Body of pancreas (tissue), 4 donors: ENCODE measurements around the gene IQGAP2. TPM values are rescaled to one million over a fixed set of nuclear protein-coding genes. Genes with fewer than 3 reads are reported as not detected.
"Not testable (repeated sequence)": the region's sequence is repeated elsewhere in the genome, so short reads cannot be mapped to it uniquely, and the experiment has no call there.

Experiments used
- ATAC-seq: fragments of 150-250 bp; one replicate; pipeline ENCODE4 v1.9.1; 2016
- DNase-seq, 4 donors: peaks; one replicate each; pipeline ENCODE4 v3.0.0-alpha.2; 2019
- H3K27ac ChIP-seq, 4 donors: fragments of 200-600 bp; sonication (generic); 1 replicate in 3 of 4; 2 replicates in 1 of 4; pipeline versions ENCODE4 v1.5.1 to v1.6.1; 2016 to 2019; ENCODE audit warnings: mild to moderate bottlenecking in 1 of 4, mixed read lengths in 1 of 4, moderate library complexity in 1 of 4
- H3K27me3 ChIP-seq, 2 donors: fragments of 200-600 bp; sonication (generic); one replicate each; pipeline ENCODE4 v1.6.0; 2016; ENCODE audit warnings: mild to moderate bottlenecking in 1 of 2
- H3K36me3 ChIP-seq, 2 donors: fragments of 200-600 bp; sonication (generic); replicated peaks in 1 of 2; 2 replicates each; pipeline ENCODE4 v1.5.1; 2016; ENCODE audit warnings: low read depth in 2 of 2; ENCODE audit not compliant: insufficient read depth in 1 of 2
- H3K4me1 ChIP-seq: fragments of 200-600 bp; sonication (generic); one replicate; pipeline ENCODE4 v1.6.0; 2016
- H3K4me3 ChIP-seq, 2 donors: fragments of 200-600 bp; sonication (generic); 1 replicate in 1 of 2; 2 replicates in 1 of 2; pipeline ENCODE4 v1.5.1; 2016 to 2019
- H3K9me3 ChIP-seq, 3 donors: fragments of 200-600 bp; sonication (generic); 1 replicate in 2 of 3; 2 replicates in 1 of 3; pipeline ENCODE4 v1.5.1; 2016
- CTCF ChIP-seq, 7 experiments: fragments of 450-650 bp in 4 of 7; fragments of 200-600 bp in 3 of 7; sonication (generic) in 3 of 7; IDR thresholded peaks; one replicate each; pipeline ENCODE4 v1.5.1; 2016 to 2019; ENCODE audit warnings: antibody characterized with exemption in 7 of 7
- POLR2A ChIP-seq, 3 donors: fragments of 450-650 bp; IDR thresholded peaks; one replicate each; pipeline ENCODE4 v1.6.1; 2016; ENCODE audit warnings: antibody characterized with exemption in 3 of 3, mild to moderate bottlenecking in 2 of 3
- WGBS, 2 donors: methylation state at CpG; one replicate each; pipeline ENCODE4 v1.1.5; 2017; 5-methylcytosine and 5-hydroxymethylcytosine counted together
- intact Hi-C: fragments of 100-400 bp; cut with DNase I; formaldehyde crosslinking; loops from one replicate; pipeline ENCODE4 v1.15.1; 2023
- total RNA-seq, 2 donors: library from RNA; depleted of rRNA; stranded (reverse); fragments of >200 nt; gene quantifications; one replicate each; pipeline ENCODE4 v1.1.0, GENCODE V29; 2016

The IQGAP2 gene
- total RNA-seq, 2 donors from 2014 or later: 41.2 to 49.5 TPM

GRCh38 chr5:76364226-76364589, 38.9 kb upstream of the IQGAP2 start:
- ATAC-seq: no peak
- WGBS, 2 donors: 18 to 20% methylated on average over 2 of the region's 2 CpGs
- H3K27me3 ChIP-seq: no peaks in the 10 kb centered on the region
- intact Hi-C loops: no loop called here
- H3K27ac ChIP-seq: peak overlapping the region in 1 of 4 donors; percentile 35
- TF ChIP-seq POLR2A (IDR thresholded peaks at IDR 0.05) (no peak), CTCF (IDR thresholded peaks at IDR 0.05) (no peak)
- no peaks in the 10 kb centered on the region for H3K36me3 ChIP-seq
- no peak for DNase-seq
- H3K4me1 ChIP-seq: peaks cover 11% of the 10 kb centered on the region
- H3K9me3 ChIP-seq: no peaks in the 10 kb centered on the region
- no peak overlapping the region for H3K4me3 ChIP-seq

- no peaks in the 10 kb centered on the region for H3K36me3 ChIP-seq
- H3K27me3 ChIP-seq: no peaks in the 10 kb centered on the region
- no peak for ATAC-seq
- intact Hi-C loops: no loop called here
- H3K4me1 ChIP-seq: peaks cover 11% of the 10 kb centered on the region
- no peak overlapping the region for H3K27ac ChIP-seq
- no peaks in the 10 kb centered on the region for H3K9me3 ChIP-seq
- no peak overlapping the region for H3K4me3 ChIP-seq
- no peak for TF ChIP-seq POLR2A (IDR thresholded peaks at IDR 0.05)
- no peak for TF ChIP-seq CTCF (IDR thresholded peaks at IDR 0.05)
- no peak for DNase-seq
Observed at GRCh38 chr5:76365561-76365960, 37.5 kb upstream of the IQGAP2 start.

GRCh38 chr5:76366596-76366995, 36.5 kb upstream of the IQGAP2 start:
- no peak for ATAC-seq
- TF ChIP-seq CTCF (IDR thresholded peaks at IDR 0.05) (no peak), POLR2A (IDR thresholded peaks at IDR 0.05) (no peak)
- 91 to 96% methylated on average over 2 of the region's 2 CpGs for WGBS, 2 donors

GRCh38 chr5:76367623-76368371, 35.3 kb upstream of the IQGAP2 start:
- no peaks in the 10 kb centered on the region for H3K9me3 ChIP-seq
- 89 to 90% methylated on average over 6 of the region's 6 CpGs for WGBS, 2 donors
- TF ChIP-seq POLR2A (IDR thresholded peaks at IDR 0.05) (no peak), CTCF (IDR thresholded peaks at IDR 0.05) (no peak)
- H3K27me3 ChIP-seq: no peaks in the 10 kb centered on the region
- DNase-seq: no peak
- H3K27ac ChIP-seq: no peak overlapping the region
- intact Hi-C loops: no loop called here
- ATAC-seq: no peak
- no peak overlapping the region for H3K4me3 ChIP-seq
- H3K4me1 ChIP-seq: peaks cover 27% of the 10 kb centered on the region
- no peaks in the 10 kb centered on the region for H3K36me3 ChIP-seq

More at GRCh38 chr5:76366596-76366995, 36.5 kb upstream of the IQGAP2 start:
- peaks cover 16% of the 10 kb centered on the region for H3K4me1 ChIP-seq
- H3K36me3 ChIP-seq: no peaks in the 10 kb centered on the region
- intact Hi-C loops: no loop called here
- H3K27ac ChIP-seq: no peak overlapping the region
- H3K27me3 ChIP-seq: no peaks in the 10 kb centered on the region
- DNase-seq: no peak
- no peak overlapping the region for H3K4me3 ChIP-seq
- no peaks in the 10 kb centered on the region for H3K9me3 ChIP-seq

GRCh38 chr5:76368941-76369340, 34.1 kb upstream of the IQGAP2 start:
- ATAC-seq (no peak), DNase-seq (no peak)
- Histone ChIP-seq H3K27ac (no peak overlapping the region), H3K4me1 (peaks cover 23% of the 10 kb centered on the region), H3K4me3 (no peak overlapping the region), H3K36me3 (no peaks in the 10 kb centered on the region), H3K27me3 (no peaks in the 10 kb centered on the region), H3K9me3 (no peaks in the 10 kb centered on the region)
- intact Hi-C loops: no loop called here
- TF ChIP-seq CTCF (IDR thresholded peaks at IDR 0.05) (no peak), POLR2A (IDR thresholded peaks at IDR 0.05) (no peak)
- WGBS, 2 donors: 31 to 33% methylated on average over 1 of the region's 1 CpG

- intact Hi-C loops, H3K4me3 ChIP-seq, DNase-seq, H3K27ac ChIP-seq, H3K9me3 ChIP-seq, H3K36me3 ChIP-seq, ATAC-seq, H3K27me3 ChIP-seq: not testable (repeated sequence)
- peaks cover 19% of the 10 kb centered on the region for H3K4me1 ChIP-seq
- 85 to 99% methylated on average over 8 of the region's 8 CpGs for WGBS, 2 donors
Observed at GRCh38 chr5:76369668-76370067, 33.4 kb upstream of the IQGAP2 start.
